Breast epithelium (tissue), 4 donors: ENCODE measurements around the gene HEBP1. TPM values are rescaled to one million over a fixed set of nuclear protein-coding genes. Genes with fewer than 3 reads are reported as not detected.
A peak's percentile ranks its signal among the peaks of the same experiment; 100 is the strongest.

Experiments used
- DNase-seq, 2 donors: peaks; one replicate each; pipeline ENCODE4 v3.0.0-alpha.2; 2019; ENCODE audit warnings: low spot score in 2 of 2
- H3K27ac ChIP-seq, 2 donors: fragments of 200-600 bp; sonication (generic) in 1 of 2; one replicate each; pipeline ENCODE4 v1.5.1; 2016 to 2019; ENCODE audit warnings: mild to moderate bottlenecking in 1 of 2
- H3K27me3 ChIP-seq, 2 donors: fragments of 200-600 bp; sonication (generic) in 1 of 2; one replicate each; pipeline versions ENCODE4 v1.5.1 to v1.6.0; 2017 to 2019; ENCODE audit warnings: control low read depth in 1 of 2, mild to moderate bottlenecking in 1 of 2
- H3K36me3 ChIP-seq: fragments of 200-600 bp; one replicate; pipeline ENCODE4 v1.5.1; 2019
- H3K4me1 ChIP-seq, 2 donors: fragments of 200-600 bp; sonication (generic); one replicate each; pipeline ENCODE4 v1.5.1; 2016 to 2019; ENCODE audit warnings: control low read depth in 1 of 2
- H3K4me3 ChIP-seq, 3 donors: fragments of 200-600 bp; sonication (generic); 1 replicate in 2 of 3; 2 replicates in 1 of 3; pipeline ENCODE4 v1.5.1; 2016 to 2019; ENCODE audit warnings: mild to moderate bottlenecking in 3 of 3, moderate library complexity in 2 of 3
- H3K9me3 ChIP-seq, 2 donors: fragments of 200-600 bp; sonication (generic) in 1 of 2; one replicate each; pipeline ENCODE4 v1.5.1; 2016 to 2019; ENCODE audit warnings: control low read depth in 1 of 2
- CTCF ChIP-seq, 3 donors: fragments of 450-650 bp; IDR thresholded peaks; one replicate each; pipeline ENCODE4 v1.5.1; 2016 to 2017; ENCODE audit warnings: antibody characterized with exemption in 3 of 3, mild to moderate bottlenecking in 3 of 3, moderate library complexity in 3 of 3
- POLR2A ChIP-seq: fragments of 450-650 bp; IDR thresholded peaks from one replicate; pipeline ENCODE4 v1.6.1; 2016; ENCODE audit warnings: antibody characterized with exemption, mild to moderate bottlenecking, moderate library complexity
- POLR2AphosphoS5 ChIP-seq, 3 donors: sonication (generic); formaldehyde crosslinking; IDR thresholded peaks; one replicate each; pipeline ENCODE4 v1.6.1; 2017; ENCODE audit warnings: antibody characterized with exemption in 3 of 3
- intact Hi-C: fragments of 100-400 bp; cut with DNase I; formaldehyde crosslinking; loops from one replicate; pipeline ENCODE4 v1.15.1; 2023; ENCODE audit warnings: low total_unique reads
- total RNA-seq, 3 donors: library from RNA; depleted of rRNA; stranded (reverse); fragments of >200 nt; gene quantifications; one replicate each; pipeline ENCODE4 v1.1.0, GENCODE V29; 2016

The HEBP1 gene
- total RNA-seq, 3 donors from 2014 or later: 36.4 to 64.5 (median 39.7) TPM

- DNase-seq: no peak
- no peaks in the 10 kb centered on the region for H3K36me3 ChIP-seq
- no peak for TF ChIP-seq POLR2AphosphoS5 (IDR thresholded peaks at IDR 0.05)
- H3K27me3 ChIP-seq: no peaks in the 10 kb centered on the region
- no peak overlapping the region for H3K4me3 ChIP-seq
- no peak overlapping the region for H3K27ac ChIP-seq
- H3K9me3 ChIP-seq: no peaks in the 10 kb centered on the region
- intact Hi-C loops: no loop called here
- peaks cover 0 to 5% of the 10 kb centered on the region in 2 donors for H3K4me1 ChIP-seq
These were observed 5.0 kb downstream of the HEBP1 start for GRCh38 chr12:12995088-12995487.

- DNase-seq: no peak
- intact Hi-C loops: no loop called here
- TF ChIP-seq CTCF (IDR thresholded peaks at IDR 0.05): no peak
- TF ChIP-seq POLR2A: no peak
- TF ChIP-seq POLR2AphosphoS5 (IDR thresholded peaks at IDR 0.05): no peak
- Histone ChIP-seq H3K27me3 (no peaks in the 10 kb centered on the region), H3K36me3 (no peaks in the 10 kb centered on the region), H3K27ac (no peak overlapping the region), H3K4me3 (no peak overlapping the region), H3K9me3 (no peaks in the 10 kb centered on the region), H3K4me1 (no peaks in the 10 kb centered on the region)
These were observed 6.7 kb downstream of the HEBP1 start for GRCh38 chr12:12993367-12993766.

GRCh38 chr12:12992418-12993130 is 7.5 kb downstream of the HEBP1 start:
- H3K9me3 ChIP-seq: no peaks in the 10 kb centered on the region
- H3K4me3 ChIP-seq: peak overlapping the region in 1 of 3 donors; percentile 9
- H3K27ac ChIP-seq: peak overlapping the region in 1 of 2 donors; percentile 3
- H3K36me3 ChIP-seq: no peaks in the 10 kb centered on the region
- DNase-seq: no peak
- no peaks in the 10 kb centered on the region for H3K27me3 ChIP-seq
- TF ChIP-seq CTCF (IDR thresholded peaks at IDR 0.05): no peak
- TF ChIP-seq POLR2A: no peak
- TF ChIP-seq POLR2AphosphoS5 (IDR thresholded peaks at IDR 0.05): no peak
- intact Hi-C loops: no loop called here
- H3K4me1 ChIP-seq: no peaks in the 10 kb centered on the region

GRCh38 chr12:12990700-12991468 is 9.2 kb downstream of the HEBP1 start:
- TF ChIP-seq CTCF (IDR thresholded peaks at IDR 0.05) (no peak), POLR2A (no peak), POLR2AphosphoS5 (IDR thresholded peaks at IDR 0.05) (no peak)
- intact Hi-C loops: no loop called here
- peaks cover 11% of the 10 kb centered on the region for H3K36me3 ChIP-seq
- H3K4me1 ChIP-seq: no peaks in the 10 kb centered on the region
- H3K9me3 ChIP-seq: no peaks in the 10 kb centered on the region
- peak overlapping the region in 1 of 2 donors; percentile 29 for H3K27ac ChIP-seq
- no peak overlapping the region for H3K4me3 ChIP-seq
- H3K27me3 ChIP-seq: no peaks in the 10 kb centered on the region
- DNase-seq: no peak

- peaks cover 11% of the 10 kb centered on the region for H3K36me3 ChIP-seq
- H3K27ac ChIP-seq: no peak overlapping the region
- no peaks in the 10 kb centered on the region for H3K9me3 ChIP-seq
- no peaks in the 10 kb centered on the region for H3K27me3 ChIP-seq
- no peak for DNase-seq
- no peak overlapping the region for H3K4me3 ChIP-seq
- H3K4me1 ChIP-seq: no peaks in the 10 kb centered on the region
- intact Hi-C loops: no loop called here
- TF ChIP-seq POLR2A (no peak), POLR2AphosphoS5 (IDR thresholded peaks at IDR 0.05) (no peak), CTCF (IDR thresholded peaks at IDR 0.05) (no peak)
These were observed 12.6 kb downstream of the HEBP1 start for GRCh38 chr12:12987421-12987820.
